GM12891 (cell line): ENCODE data around the gene SOCS7.

Source experiments
- PAX5 ChIP-seq: IDR thresholded peaks from 2 replicates; pipeline ENCODE4 v1.6.1; 2011; ENCODE audit warnings: low read length, moderate library complexity, mild to moderate bottlenecking; ENCODE audit not compliant: insufficient read depth, severe bottlenecking
- POLR2A ChIP-seq: IDR thresholded peaks from 2 replicates; pipeline ENCODE4 v1.6.1; 2011; ENCODE audit warnings: low read depth, low read length, control low read depth
- POLR2AphosphoS5 ChIP-seq: IDR thresholded peaks from 2 replicates; pipeline ENCODE4 v1.6.1; 2011; ENCODE audit warnings: low read depth, low read length, control low read depth
- SPI1 ChIP-seq: IDR thresholded peaks from 2 replicates; pipeline ENCODE4 v1.6.1; 2011; ENCODE audit warnings: low read depth, low read length, control low read depth

- TF ChIP-seq POLR2A (no peak), PAX5 (no peak), SPI1 (no peak), POLR2AphosphoS5 (no peak)
Measured at GRCh38 chr17:38429476-38430100, 77.9 kb downstream of the SOCS7 start.
